ENCODE measurements around the gene CFAP77. TPM values are rescaled to one million over a fixed set of nuclear protein-coding genes. Genes with fewer than 3 reads are reported as not detected.

Gene CFAP77
- total and polyA plus RNA-seq, 2 of the 8 experiments (the other 6 are each of a cell fraction or from before 2014, with no cell fraction given) = 0.63 to 0.97 TPM

DNA sequence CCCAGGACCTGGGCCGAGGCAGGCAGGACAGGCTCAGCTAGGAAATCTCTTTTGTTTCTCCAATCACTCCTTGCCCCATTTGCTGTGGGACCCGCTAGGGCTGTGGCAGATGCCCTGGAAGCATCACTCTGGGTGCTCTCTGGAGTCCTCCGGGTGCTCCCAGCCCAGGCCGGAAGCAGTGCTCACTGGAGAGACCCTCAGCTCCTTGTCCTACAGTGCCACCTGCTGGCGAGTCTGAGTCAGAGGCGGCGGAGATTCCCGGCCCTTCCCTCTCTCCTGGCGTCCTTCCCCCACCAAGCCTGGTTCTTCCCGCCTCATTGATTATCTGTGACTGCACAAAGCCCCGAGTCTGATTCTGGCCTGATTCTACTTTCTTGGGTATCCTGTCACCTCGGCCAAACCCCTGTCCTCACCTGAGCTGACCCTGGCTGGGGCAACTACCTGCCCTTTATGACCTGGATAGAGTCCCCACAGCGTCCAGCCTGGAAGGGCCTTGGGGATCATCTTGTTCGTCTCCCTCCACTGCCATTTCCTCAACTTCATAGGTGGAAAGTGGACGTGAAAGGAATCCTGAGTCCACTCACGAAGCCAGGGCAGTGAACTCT is 165.1 kb downstream of the CFAP77 start:
- no peak overlapping the region for H3K14ac ChIP-seq (ENCODE audit: insufficient read length)
- H3K4ac ChIP-seq (replicated peaks; ENCODE audit: insufficient read length, low read depth, low read length) = no peak overlapping the region
- no peak overlapping the region for H2BK12ac ChIP-seq (ENCODE audit: low read depth, low read length)
- FAIRE-seq = peak; percentile 57
- no peak overlapping the region for H3K18ac ChIP-seq (ENCODE audit: extremely low read depth, low read length)
- ChIA-PET CTCF (ENCODE audit: partially characterized antibody) (interaction anchor here (0.6 to 6.4 kb wide), 30 partner anchors 10 to 583 kb away, joined by 3 to 93 read pairs (median 4); no protein-coding TSS in a partner anchor), POLR2A (ENCODE audit: partially characterized antibody) (no interaction called here)
- H4K8ac ChIP-seq (ENCODE audit: extremely low read depth, insufficient read depth, low read length) = no peak overlapping the region
- WGBS, 2 experiments (ENCODE audit: extremely low coverage in 1 of 2, insufficient coverage in 1 of 2, insufficient read length in 1 of 2, insufficient replicate concordance in 2 of 2, low coverage in 1 of 2, low lambda C conversion rate in 2 of 2, missing lambda C conversion rate in 1 of 2) = 32% methylated on average over 13 of the region's 16 CpGs; no CpG with 5 or more reads in 1 of the 2 experiments
- H4K91ac ChIP-seq (replicated peaks; ENCODE audit: insufficient read length, low read length) = no peak overlapping the region
- no peaks in the 10 kb centered on the region for H3K36me3 ChIP-seq (ENCODE audit: control insufficient read depth in 2 of 4, insufficient read depth in 4 of 4, low read length in 3 of 4)
- H2AFZ ChIP-seq (ENCODE audit: low read length) = no peak overlapping the region
- no peak overlapping the region for H2BK20ac ChIP-seq (ENCODE audit: low read length)
- H4K20me1 ChIP-seq (replicated peaks in 1 of 2; ENCODE audit: control insufficient read depth in 1 of 2, insufficient read depth in 2 of 2, low read length in 2 of 2) = peaks cover 3 to 6% of the 10 kb centered on the region in 2 experiments
- peaks cover 29 to 50% (median 49%) of the 10 kb centered on the region in 4 experiments for H3K27me3 ChIP-seq (replicated peaks in 1 of 4; ENCODE audit: control insufficient read depth in 3 of 4, extremely low read depth in 1 of 4, insufficient read depth in 3 of 4, low read length in 3 of 4)
- no peaks in the 10 kb centered on the region; the same call in 1 of the 2 replicates for H3K23me2 ChIP-seq (ENCODE audit: low read depth, low read length)
- no peak overlapping the region for H2AK5ac ChIP-seq (ENCODE audit: low read depth, low read length)
- no peak overlapping the region for H3K9ac ChIP-seq (replicated peaks in 1 of 4; ENCODE audit: extremely low read depth in 1 of 4, low read depth in 3 of 4, low read length in 3 of 4)
- no peaks in the 10 kb centered on the region; the same call in 1 of the 2 replicates for H3K79me1 ChIP-seq (ENCODE audit: low read depth, low read length)
- no peaks in the 10 kb centered on the region for H3K9me3 ChIP-seq (ENCODE audit: insufficient read depth in 2 of 2, low read depth in 1 of 2, low read length in 1 of 2)
- no peak overlapping the region for H2BK120ac ChIP-seq (replicated peaks; ENCODE audit: low read depth, low read length)
- H3K79me2 ChIP-seq (ENCODE audit: control insufficient read depth in 1 of 2, insufficient read depth in 2 of 2, low read length in 2 of 2) = no peaks in the 10 kb centered on the region
- no peak overlapping the region for H2BK5ac ChIP-seq (ENCODE audit: low read depth, low read length)
- H3K4me1 ChIP-seq (replicated peaks in 1 of 4; ENCODE audit: control insufficient read depth in 3 of 4, insufficient read depth in 4 of 4, low read length in 3 of 4) = peaks cover 0 to 9% (median 7%) of the 10 kb centered on the region in 4 experiments; a peak in 5 of 7 replicates
- no peak overlapping the region for H3K27ac ChIP-seq (ENCODE audit: low read depth, low read length)
- 0 out of 2 replicates have a peak overlapping the region, but pooled peaks have one; percentile 4 for H2BK15ac ChIP-seq (ENCODE audit: low read length)
- H3K4me2 ChIP-seq (ENCODE audit: insufficient read depth in 1 of 2, low read depth in 2 of 2, low read length in 2 of 2) = no peak overlapping the region
- H4K5ac ChIP-seq (ENCODE audit: insufficient read length, low read depth, low read length) = no peak overlapping the region
- no peak overlapping the region for H3K23ac ChIP-seq (ENCODE audit: insufficient read length)
- H3K4me3 ChIP-seq (ENCODE audit: extremely low read depth in 1 of 4, insufficient read depth in 2 of 4, low read depth in 3 of 4, low read length in 4 of 4) = no peak overlapping the region
- peak in 1 of 2 experiments; percentile 90 for DNase-seq (ENCODE audit: low read depth in 1 of 2, low spot score in 2 of 2)
- no peak overlapping the region for H3K56ac ChIP-seq (replicated peaks; ENCODE audit: insufficient read length, low read depth, low read length)
- TF ChIP-seq MAX (IDR thresholded peaks at IDR 0.05) (no peak), HDAC2 (IDR thresholded peaks at IDR 0.05; ENCODE audit: borderline replicate concordance in 1 of 2, low read depth in 2 of 2, low read length in 2 of 2) (no peak), KDM1A (IDR thresholded peaks at IDR 0.05; ENCODE audit: borderline replicate concordance, low read length) (no peak), SUZ12 (IDR thresholded peaks at IDR 0.05; ENCODE audit: low read length) (no peak), CTCF (IDR thresholded peaks at IDR 0.05; ENCODE audit: control extremely low read depth in 1 of 3, insufficient read depth in 1 of 3, low read depth in 1 of 3, low read length in 3 of 3) (peak; percentile 89 to 98 (median 91)), RXRA (IDR thresholded peaks at IDR 0.05; ENCODE audit: insufficient read depth, low read depth, low read length) (no peak), SIN3A (conservative IDR thresholded peaks at IDR 0.05 in 1 of 2, IDR thresholded peaks at IDR 0.05 in 1 of 2; ENCODE audit: low read depth in 1 of 2, low read length in 2 of 2) (0 out of 4 replicates have a peak, but pooled peaks of 1 of the 2 experiments have one; percentile 28), BRCA1 (IDR thresholded peaks at IDR 0.05; ENCODE audit: low read depth, low read length) (no peak), POLR2A (IDR thresholded peaks at IDR 0.05; ENCODE audit: control extremely low read depth in 1 of 2, low read depth in 2 of 2, low read length in 2 of 2) (no peak)

Measured in H1 (cell line).